ENCODE results near the gene ABCB9. TPM values are rescaled to one million over a fixed set of nuclear protein-coding genes. Genes with fewer than 3 reads are reported as not detected.

Gene ABCB9
- total RNA-seq, 1 experiment from 2014 or later = 14.7 TPM

DNA sequence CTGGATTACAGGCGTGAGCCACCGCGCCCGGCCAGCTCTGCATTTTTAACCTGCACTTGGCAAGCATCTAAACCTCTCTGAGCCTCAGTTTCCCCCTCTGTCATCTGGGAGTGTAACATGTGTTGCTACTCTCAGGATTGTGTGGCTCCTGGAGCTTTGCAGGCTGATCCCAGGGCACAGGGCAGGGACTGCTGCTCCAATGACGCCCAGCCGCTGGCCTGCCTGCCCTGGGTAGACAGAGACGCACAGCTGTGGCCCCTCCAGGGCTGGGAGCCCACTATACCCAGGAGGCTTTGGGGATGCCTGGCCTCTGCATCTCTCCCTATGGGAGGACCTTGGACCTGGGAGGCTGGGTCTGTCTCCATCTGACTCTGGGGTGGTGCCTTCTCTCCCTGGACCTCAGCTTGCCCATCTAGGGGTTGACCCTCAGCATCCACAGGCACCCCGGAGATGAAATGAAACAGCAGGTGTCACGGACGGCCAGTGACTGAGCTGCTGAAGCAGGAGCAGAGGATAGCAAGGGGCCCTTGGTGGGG is 27.9 kb upstream of the ABCB9 start:
- CTCF ChIA-PET = no interaction called here
- no peaks in the 10 kb centered on the region for H3K36me3 ChIP-seq (ENCODE audit: control insufficient read depth in 1 of 2, insufficient read depth in 2 of 2, low read length in 2 of 2)
- no TSS peak for BruUV-seq (replicated peaks)
- no peaks in the 10 kb centered on the region for H3K4me1 ChIP-seq (ENCODE audit: control insufficient read depth in 1 of 2, insufficient read depth in 2 of 2, low read length in 2 of 2)
- TF ChIP-seq, protein P1, sequence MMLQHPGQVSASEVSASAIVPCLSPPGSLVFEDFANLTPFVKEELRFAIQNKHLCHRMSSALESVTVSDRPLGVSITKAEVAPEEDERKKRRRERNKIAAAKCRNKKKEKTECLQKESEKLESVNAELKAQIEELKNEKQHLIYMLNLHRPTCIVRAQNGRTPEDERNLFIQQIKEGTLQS (IDR thresholded peaks at IDR 0.05) = no peak
- TF ChIP-seq SIN3A (IDR thresholded peaks at IDR 0.05; ENCODE audit: low read depth) (no peak), EZH2phosphoT487 (IDR thresholded peaks at IDR 0.05; ENCODE audit: borderline replicate concordance) (no peak), ZFX (IDR thresholded peaks at IDR 0.05) (no peak), TCF7L2 (IDR thresholded peaks at IDR 0.05; ENCODE audit: borderline replicate concordance, extremely low read depth, insufficient read depth, insufficient read length) (no peak), EGR1 (IDR thresholded peaks at IDR 0.05; ENCODE audit: low read depth) (no peak), SRF (IDR thresholded peaks at IDR 0.05; ENCODE audit: low read depth) (no peak), POLR2AphosphoS5 (IDR thresholded peaks at IDR 0.05; ENCODE audit: low read depth, low read length) (no peak), CEBPB (IDR thresholded peaks at IDR 0.05; ENCODE audit: low read depth) (no peak), ELF1 (IDR thresholded peaks at IDR 0.05; ENCODE audit: borderline replicate concordance, low read depth) (no peak), RAD21 (IDR thresholded peaks at IDR 0.05; ENCODE audit: low read depth) (no peak), JUND (IDR thresholded peaks at IDR 0.05) (no peak), YY1 (IDR thresholded peaks at IDR 0.05; ENCODE audit: extremely low read depth, insufficient replicate concordance, low read depth, low read length) (no peak), SP1 (IDR thresholded peaks at IDR 0.05; ENCODE audit: low read depth) (no peak), POLR2A (IDR thresholded peaks at IDR 0.05; ENCODE audit: borderline replicate concordance, extremely low read depth, insufficient read depth, insufficient read length) (no peak), CBX3 (IDR thresholded peaks at IDR 0.05; ENCODE audit: low read depth) (no peak)
- TF ChIP-seq, protein P2, sequence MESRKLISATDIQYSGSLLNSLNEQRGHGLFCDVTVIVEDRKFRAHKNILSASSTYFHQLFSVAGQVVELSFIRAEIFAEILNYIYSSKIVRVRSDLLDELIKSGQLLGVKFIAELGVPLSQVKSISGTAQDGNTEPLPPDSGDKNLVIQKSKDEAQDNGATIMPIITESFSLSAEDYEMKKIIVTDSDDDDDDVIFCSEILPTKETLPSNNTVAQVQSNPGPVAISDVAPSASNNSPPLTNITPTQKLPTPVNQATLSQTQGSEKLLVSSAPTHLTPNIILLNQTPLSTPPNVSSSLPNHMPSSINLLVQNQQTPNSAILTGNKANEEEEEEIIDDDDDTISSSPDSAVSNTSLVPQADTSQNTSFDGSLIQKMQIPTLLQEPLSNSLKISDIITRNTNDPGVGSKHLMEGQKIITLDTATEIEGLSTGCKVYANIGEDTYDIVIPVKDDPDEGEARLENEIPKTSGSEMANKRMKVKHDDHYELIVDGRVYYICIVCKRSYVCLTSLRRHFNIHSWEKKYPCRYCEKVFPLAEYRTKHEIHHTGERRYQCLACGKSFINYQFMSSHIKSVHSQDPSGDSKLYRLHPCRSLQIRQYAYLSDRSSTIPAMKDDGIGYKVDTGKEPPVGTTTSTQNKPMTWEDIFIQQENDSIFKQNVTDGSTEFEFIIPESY (IDR thresholded peaks at IDR 0.05; ENCODE audit: extremely low read depth, insufficient replicate concordance, low read length) = no peak
- TF ChIP-seq, protein P3, sequence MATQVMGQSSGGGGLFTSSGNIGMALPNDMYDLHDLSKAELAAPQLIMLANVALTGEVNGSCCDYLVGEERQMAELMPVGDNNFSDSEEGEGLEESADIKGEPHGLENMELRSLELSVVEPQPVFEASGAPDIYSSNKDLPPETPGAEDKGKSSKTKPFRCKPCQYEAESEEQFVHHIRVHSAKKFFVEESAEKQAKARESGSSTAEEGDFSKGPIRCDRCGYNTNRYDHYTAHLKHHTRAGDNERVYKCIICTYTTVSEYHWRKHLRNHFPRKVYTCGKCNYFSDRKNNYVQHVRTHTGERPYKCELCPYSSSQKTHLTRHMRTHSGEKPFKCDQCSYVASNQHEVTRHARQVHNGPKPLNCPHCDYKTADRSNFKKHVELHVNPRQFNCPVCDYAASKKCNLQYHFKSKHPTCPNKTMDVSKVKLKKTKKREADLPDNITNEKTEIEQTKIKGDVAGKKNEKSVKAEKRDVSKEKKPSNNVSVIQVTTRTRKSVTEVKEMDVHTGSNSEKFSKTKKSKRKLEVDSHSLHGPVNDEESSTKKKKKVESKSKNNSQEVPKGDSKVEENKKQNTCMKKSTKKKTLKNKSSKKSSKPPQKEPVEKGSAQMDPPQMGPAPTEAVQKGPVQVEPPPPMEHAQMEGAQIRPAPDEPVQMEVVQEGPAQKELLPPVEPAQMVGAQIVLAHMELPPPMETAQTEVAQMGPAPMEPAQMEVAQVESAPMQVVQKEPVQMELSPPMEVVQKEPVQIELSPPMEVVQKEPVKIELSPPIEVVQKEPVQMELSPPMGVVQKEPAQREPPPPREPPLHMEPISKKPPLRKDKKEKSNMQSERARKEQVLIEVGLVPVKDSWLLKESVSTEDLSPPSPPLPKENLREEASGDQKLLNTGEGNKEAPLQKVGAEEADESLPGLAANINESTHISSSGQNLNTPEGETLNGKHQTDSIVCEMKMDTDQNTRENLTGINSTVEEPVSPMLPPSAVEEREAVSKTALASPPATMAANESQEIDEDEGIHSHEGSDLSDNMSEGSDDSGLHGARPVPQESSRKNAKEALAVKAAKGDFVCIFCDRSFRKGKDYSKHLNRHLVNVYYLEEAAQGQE (IDR thresholded peaks at IDR 0.05; ENCODE audit: low read depth) = no peak
- RAD21 ChIA-PET (ENCODE audit: low non-redundant PET in 1 of 2, low total read pairs in 2 of 2, uncharacterized antibody in 2 of 2, unreplicated experiment in 2 of 2) = no interaction called here
- no peak overlapping the region for H3K4me3 ChIP-seq (replicated peaks in 1 of 2; ENCODE audit: low read depth in 1 of 2, low read length in 2 of 2)
- intact Hi-C loops (cut with micrococcal nuclease) = no loop called here
- no peaks in the 10 kb centered on the region for H4K20me1 ChIP-seq (ENCODE audit: insufficient read depth)
- no peaks in the 10 kb centered on the region for H3K9me3 ChIP-seq (ENCODE audit: control insufficient read depth in 1 of 2, insufficient read depth in 1 of 2, low read depth in 1 of 2, low read length in 2 of 2)
- no peak for DNase-seq (ENCODE audit: low read depth, low spot score)
- H3K4me2 ChIP-seq (ENCODE audit: low read length) = no peak overlapping the region
- H3K27me3 ChIP-seq (ENCODE audit: insufficient read depth, low read length) = no peaks in the 10 kb centered on the region
- POLR2A ChIA-PET = interaction anchor here (0.9 kb wide), 1 partner anchor 238 kb away, joined by 4 read pairs; the partner anchor contains the start of gene MPHOSPH9
- H3K9ac ChIP-seq (ENCODE audit: low read length) = no peak overlapping the region
- no peak for ATAC-seq
- no peaks in the 10 kb centered on the region for H3K9me2 ChIP-seq (ENCODE audit: insufficient read depth)
- no peak overlapping the region for H3K27ac ChIP-seq (ENCODE audit: low read depth, low read length)
- H3K79me2 ChIP-seq (ENCODE audit: insufficient read depth, low read length) = no peaks in the 10 kb centered on the region
- H2AFZ ChIP-seq (ENCODE audit: low read depth, low read length, poor library complexity, severe bottlenecking) = no peak overlapping the region

All from HCT116 (cell line).